OCI-LY7 (cell line): ENCODE data around the gene USPL1.

ENCODE experiments used
- EZH2phosphoT487 ChIP-seq: fragments of 200-600 bp; sonication (generic); IDR thresholded peaks from 2 replicates; pipeline ENCODE4 v1.6.1; 2018; ENCODE audit warnings: low read depth, borderline replicate concordance, mild to moderate bottlenecking, mixed run types, antibody characterized with exemption, low read length, moderate library complexity, mixed read lengths
- TF ChIP-seq, protein P1 (sequence below): fragments of 200-600 bp; sonication (generic); conservative IDR thresholded peaks from 2 replicates; pipeline ENCODE4 v1.5.1; 2014; ENCODE audit warnings: mild to moderate bottlenecking, antibody characterized with exemption, low read length, moderate library complexity, mixed read lengths

DNA sequence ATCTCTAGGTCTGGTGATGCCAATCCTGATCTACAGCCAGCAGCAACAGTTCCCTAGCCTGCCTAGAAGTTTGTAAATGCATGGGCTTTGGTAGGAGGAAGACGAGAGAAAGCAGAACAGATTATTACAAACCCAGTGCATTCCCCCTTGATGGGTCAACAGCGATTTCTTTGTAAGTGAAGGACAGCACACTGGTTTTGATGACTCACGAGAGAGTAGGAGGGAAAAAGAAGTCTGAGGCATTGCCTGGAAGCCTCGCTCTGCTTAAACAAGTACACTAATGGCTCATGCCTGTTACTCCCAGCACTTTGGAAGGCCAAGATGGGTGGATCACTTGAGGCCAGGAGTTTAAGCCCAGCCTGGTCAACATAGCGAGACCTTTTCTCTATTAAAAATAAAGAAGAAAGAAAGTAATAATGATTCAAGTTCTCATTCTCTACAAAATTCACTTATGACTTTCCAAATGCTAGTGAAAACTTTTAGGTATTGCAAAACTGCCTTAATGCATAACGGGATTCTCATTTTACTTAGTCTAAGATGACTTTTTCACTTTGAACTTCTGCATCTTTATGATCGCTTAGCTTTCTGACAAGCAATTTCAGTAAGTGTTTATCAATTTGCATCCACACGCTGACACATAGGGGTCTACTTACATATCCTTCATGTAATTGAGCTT is 47.7 kb upstream of the USPL1 start:
- no peak for TF ChIP-seq EZH2phosphoT487
- TF ChIP-seq, protein P1, sequence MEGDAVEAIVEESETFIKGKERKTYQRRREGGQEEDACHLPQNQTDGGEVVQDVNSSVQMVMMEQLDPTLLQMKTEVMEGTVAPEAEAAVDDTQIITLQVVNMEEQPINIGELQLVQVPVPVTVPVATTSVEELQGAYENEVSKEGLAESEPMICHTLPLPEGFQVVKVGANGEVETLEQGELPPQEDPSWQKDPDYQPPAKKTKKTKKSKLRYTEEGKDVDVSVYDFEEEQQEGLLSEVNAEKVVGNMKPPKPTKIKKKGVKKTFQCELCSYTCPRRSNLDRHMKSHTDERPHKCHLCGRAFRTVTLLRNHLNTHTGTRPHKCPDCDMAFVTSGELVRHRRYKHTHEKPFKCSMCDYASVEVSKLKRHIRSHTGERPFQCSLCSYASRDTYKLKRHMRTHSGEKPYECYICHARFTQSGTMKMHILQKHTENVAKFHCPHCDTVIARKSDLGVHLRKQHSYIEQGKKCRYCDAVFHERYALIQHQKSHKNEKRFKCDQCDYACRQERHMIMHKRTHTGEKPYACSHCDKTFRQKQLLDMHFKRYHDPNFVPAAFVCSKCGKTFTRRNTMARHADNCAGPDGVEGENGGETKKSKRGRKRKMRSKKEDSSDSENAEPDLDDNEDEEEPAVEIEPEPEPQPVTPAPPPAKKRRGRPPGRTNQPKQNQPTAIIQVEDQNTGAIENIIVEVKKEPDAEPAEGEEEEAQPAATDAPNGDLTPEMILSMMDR: no peak
